HepG2 (cell line): Measurements from ENCODE around the gene MUL1. TPM values are rescaled to one million over a fixed set of nuclear protein-coding genes. Genes with fewer than 3 reads are reported as not detected.

Experiments used
- BORCS8-MEF2B ChIP-seq: sonication (generic); formaldehyde crosslinking; IDR thresholded peaks from 2 replicates; pipeline ENCODE4 v1.8.0; 2022; ENCODE audit warnings: mild to moderate bottlenecking, missing genetic modification reagents
- BRD4 ChIP-seq: sonication (generic); formaldehyde crosslinking; IDR thresholded peaks from 2 replicates; pipeline ENCODE4 v1.4.0; 2020; ENCODE audit warnings: missing genetic modification reagents
- FLYWCH1 ChIP-seq: sonication (generic); formaldehyde crosslinking; IDR thresholded peaks from 2 replicates; pipeline ENCODE4 v1.8.1; 2023; ENCODE audit warnings: mild to moderate bottlenecking, missing genetic modification reagents
- FOSL1 ChIP-seq: sonication (generic); formaldehyde crosslinking; IDR thresholded peaks from 2 replicates; pipeline ENCODE4 v1.9.0; 2021; ENCODE audit warnings: missing genetic modification reagents, borderline replicate concordance
- HDAC1 ChIP-seq: sonication (generic); formaldehyde crosslinking; IDR thresholded peaks from 2 replicates; pipeline ENCODE4 v1.5.1; 2020; ENCODE audit warnings: mild to moderate bottlenecking, missing genetic modification reagents
- ISX ChIP-seq: sonication (generic); formaldehyde crosslinking; conservative IDR thresholded peaks from 2 replicates; pipeline ENCODE4 v1.5.0; 2020; ENCODE audit warnings: missing genetic modification reagents
- JUN ChIP-seq: sonication (generic); formaldehyde crosslinking; IDR thresholded peaks from 2 replicates; pipeline ENCODE4 v1.4.0; 2020; ENCODE audit warnings: mild to moderate bottlenecking, missing genetic modification reagents
- KDM3A ChIP-seq: IDR thresholded peaks from 2 replicates; pipeline ENCODE4 v1.6.1; 2018; ENCODE audit warnings: low read depth, missing compliant biosample characterization
- NFKBIZ ChIP-seq: IDR thresholded peaks from 2 replicates; pipeline ENCODE4 v1.6.1; 2018; ENCODE audit warnings: missing genetic modification reagents, missing compliant biosample characterization
- PAF1 ChIP-seq: IDR thresholded peaks from 2 replicates; pipeline ENCODE4 v1.6.1; 2016; ENCODE audit warnings: missing genetic modification reagents, missing compliant biosample characterization
- PCBP1 ChIP-seq: fragments of 200-400 bp; formaldehyde crosslinking; IDR thresholded peaks from 2 replicates; pipeline ENCODE4 v1.6.1; 2017; ENCODE audit warnings: mild to moderate bottlenecking, low read depth, low read length, borderline replicate concordance
- PHB2 ChIP-seq: fragments of 450-650 bp; IDR thresholded peaks from 2 replicates; pipeline ENCODE4 v1.6.1; 2018; ENCODE audit not compliant: partially characterized antibody
- PHF8 ChIP-seq: sonication (generic); formaldehyde crosslinking; IDR thresholded peaks from 2 replicates; pipeline ENCODE4 v1.5.0; 2020; ENCODE audit warnings: missing genetic modification reagents
- RFX5 ChIP-seq: IDR thresholded peaks from 2 replicates; pipeline ENCODE4 v1.6.1; 2011; ENCODE audit warnings: low read depth, low read length, improper control_type of control experiment
- SETDB1 ChIP-seq: sonication (generic); formaldehyde crosslinking; IDR thresholded peaks from 2 replicates; pipeline ENCODE4 v1.5.1; 2020; ENCODE audit warnings: missing genetic modification reagents, mild to moderate bottlenecking, borderline replicate concordance
- TEAD2 ChIP-seq: sonication (generic); formaldehyde crosslinking; IDR thresholded peaks from 2 replicates; pipeline ENCODE4 v1.9.0; 2021; ENCODE audit warnings: missing genetic modification reagents
- XBP1 ChIP-seq: sonication (generic); formaldehyde crosslinking; IDR thresholded peaks from 2 replicates; pipeline ENCODE4 v1.5.0; 2020; ENCODE audit warnings: missing genetic modification reagents
- ZFP36L2 ChIP-seq: sonication (generic); formaldehyde crosslinking; IDR thresholded peaks from 2 replicates; pipeline ENCODE4 v1.4.0; 2020; ENCODE audit warnings: missing genetic modification reagents
- ZKSCAN5 ChIP-seq: sonication (generic); formaldehyde crosslinking; IDR thresholded peaks from 2 replicates; pipeline ENCODE4 v1.5.1; 2020; ENCODE audit warnings: mild to moderate bottlenecking, missing genetic modification reagents
- ZMYM2 ChIP-seq: sonication (generic); formaldehyde crosslinking; IDR thresholded peaks from 2 replicates; pipeline ENCODE4 v1.8.0; 2022; ENCODE audit warnings: mild to moderate bottlenecking, missing genetic modification reagents
- ZNF263 ChIP-seq: sonication (generic); formaldehyde crosslinking; IDR thresholded peaks from 2 replicates; pipeline ENCODE4 v1.4.0; 2020; ENCODE audit warnings: missing genetic modification reagents
- ZNF264 ChIP-seq: sonication (generic); formaldehyde crosslinking; IDR thresholded peaks from 2 replicates; pipeline ENCODE4 v1.4.0; 2020; ENCODE audit warnings: missing genetic modification reagents
- ZNF543 ChIP-seq: sonication (generic); formaldehyde crosslinking; IDR thresholded peaks from 2 replicates; pipeline ENCODE4 v1.4.0; 2020; ENCODE audit warnings: mild to moderate bottlenecking, missing genetic modification reagents
- ZNF782 ChIP-seq: sonication (generic); formaldehyde crosslinking; IDR thresholded peaks from 2 replicates; pipeline ENCODE4 v1.4.0; 2020; ENCODE audit warnings: missing genetic modification reagents, mild to moderate bottlenecking, borderline replicate concordance
- ZNF841 ChIP-seq: sonication (generic); formaldehyde crosslinking; IDR thresholded peaks from 2 replicates; pipeline ENCODE4 v1.8.1; 2023; ENCODE audit warnings: missing genetic modification reagents, borderline replicate concordance
- polyA plus RNA-seq, 8 experiments: library from polyadenylated mRNA; depleted of rRNA in 3 of 8; stranded (reverse) in 7 of 8; unstranded in 1 of 8; fragments of >200 nt; fragmentation: Illumina TruSeq in 4 of 8; extraction: Trizol in 4 of 8; gene quantifications; 2 replicates each; pipeline versions ENCODE4 v1.2.1 to v1.2.3, GENCODE V29; 2011 to 2016; ENCODE audit warnings: low read depth in 4 of 8, missing spikeins in 1 of 8, mixed read lengths in 1 of 8; ENCODE audit not compliant: insufficient read depth in 1 of 8
- total RNA-seq, 5 experiments: library from RNA; depleted of rRNA; stranded (reverse); fragments of >200 nt; fragmentation: Illumina TruSeq; extraction: Trizol; gene quantifications; 2 replicates each; pipeline ENCODE4 v1.2.3, GENCODE V29; 2016; ENCODE audit warnings: low read depth in 1 of 5
- TF ChIP-seq, protein P1 (sequence below): sonication (generic); formaldehyde crosslinking; IDR thresholded peaks from 2 replicates; pipeline ENCODE4 v1.4.0; 2020; ENCODE audit warnings: mild to moderate bottlenecking, missing genetic modification reagents
- TF ChIP-seq, protein P2 (sequence below), 2 experiments: IDR thresholded peaks; 2 replicates each; pipeline ENCODE4 v1.6.1; 2011 to 2012; ENCODE audit warnings: low read length in 2 of 2, borderline replicate concordance in 1 of 2, low read depth in 1 of 2, mild to moderate bottlenecking in 1 of 2, moderate library complexity in 1 of 2

MUL1 gene
- total and polyA plus RNA-seq, 2 of the 13 experiments (the other 11 are each of a cell fraction or from before 2014, with no cell fraction given): 21.5 to 26.5 TPM

DNA sequence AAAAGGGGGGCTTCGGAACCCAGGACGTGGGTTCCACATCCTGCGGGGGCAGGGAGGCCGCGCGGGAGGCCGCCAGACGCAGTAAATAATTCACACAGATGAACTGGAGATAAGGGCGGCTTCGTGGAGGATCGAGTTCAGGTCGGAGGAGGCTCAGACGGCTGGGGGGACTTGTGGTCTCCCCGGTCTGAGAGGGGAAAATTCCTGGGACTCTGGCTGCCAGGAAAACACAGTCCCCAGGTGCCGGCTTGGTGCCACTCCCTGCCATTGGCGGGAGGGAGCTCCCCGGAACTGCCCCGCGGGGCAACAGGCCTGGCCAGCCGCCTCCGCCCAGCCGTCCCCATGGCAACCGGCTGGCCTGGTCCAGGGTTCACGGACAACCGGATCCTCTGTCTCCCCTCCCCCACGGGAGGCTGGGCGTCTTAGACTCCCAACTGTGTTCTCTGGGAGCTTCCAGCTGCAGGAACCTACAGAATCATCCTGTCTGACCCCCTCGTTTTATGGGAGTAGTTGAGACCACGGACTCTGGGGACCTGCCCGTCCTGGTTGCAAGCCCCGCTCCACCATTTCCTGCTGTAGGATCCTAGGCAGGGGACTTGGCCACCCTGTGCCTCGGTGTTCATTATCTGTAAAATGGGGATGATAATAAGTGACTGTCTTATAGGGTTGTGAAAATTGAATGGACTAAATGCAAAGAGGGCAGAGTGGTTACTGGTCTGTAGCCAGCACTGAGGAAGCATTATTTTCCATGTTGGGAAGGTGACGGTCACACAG is 31.5 kb downstream of the MUL1 start (continued):
- TF ChIP-seq FOSL1 (CRISPR knock-in tag) (no peak), HDAC1 (CRISPR knock-in tag) (peak; percentile 92), FLYWCH1 (CRISPR knock-in tag) (no peak), XBP1 (no peak), ZNF264 (CRISPR knock-in tag) (peak; percentile 39; the same call in 1 of the 2 replicates), PHB2 (no peak), RFX5 (peak; percentile 43; the same call in 1 of the 2 replicates), ZNF782 (CRISPR knock-in tag) (0 out of 2 replicates have a peak, but pooled peaks have one; percentile 46), PHF8 (no peak), PCBP1 (peak; percentile 64; the same call in 1 of the 2 replicates), PAF1 (CRISPR knock-in tag) (no peak), ZNF263 (CRISPR knock-in tag) (peak; percentile 63; the same call in 1 of the 2 replicates), BORCS8-MEF2B (CRISPR knock-in tag) (0 out of 2 replicates have a peak, but pooled peaks have one; percentile 8), ZFP36L2 (CRISPR knock-in tag) (no peak), ZNF543 (CRISPR knock-in tag) (no peak), BRD4 (peak; percentile 12; the same call in 1 of the 2 replicates), NFKBIZ (CRISPR knock-in tag) (peak; percentile 68; the same call in 1 of the 2 replicates), SETDB1 (no peak), TEAD2 (CRISPR knock-in tag) (no peak), ZKSCAN5 (CRISPR knock-in tag) (no peak), ZNF841 (CRISPR knock-in tag) (no peak), KDM3A (CRISPR knock-in tag) (peak; percentile 88; the same call in 1 of the 2 replicates), JUN (no peak), ZMYM2 (peak; percentile 90), ISX (no peak)
- TF ChIP-seq, protein P1, sequence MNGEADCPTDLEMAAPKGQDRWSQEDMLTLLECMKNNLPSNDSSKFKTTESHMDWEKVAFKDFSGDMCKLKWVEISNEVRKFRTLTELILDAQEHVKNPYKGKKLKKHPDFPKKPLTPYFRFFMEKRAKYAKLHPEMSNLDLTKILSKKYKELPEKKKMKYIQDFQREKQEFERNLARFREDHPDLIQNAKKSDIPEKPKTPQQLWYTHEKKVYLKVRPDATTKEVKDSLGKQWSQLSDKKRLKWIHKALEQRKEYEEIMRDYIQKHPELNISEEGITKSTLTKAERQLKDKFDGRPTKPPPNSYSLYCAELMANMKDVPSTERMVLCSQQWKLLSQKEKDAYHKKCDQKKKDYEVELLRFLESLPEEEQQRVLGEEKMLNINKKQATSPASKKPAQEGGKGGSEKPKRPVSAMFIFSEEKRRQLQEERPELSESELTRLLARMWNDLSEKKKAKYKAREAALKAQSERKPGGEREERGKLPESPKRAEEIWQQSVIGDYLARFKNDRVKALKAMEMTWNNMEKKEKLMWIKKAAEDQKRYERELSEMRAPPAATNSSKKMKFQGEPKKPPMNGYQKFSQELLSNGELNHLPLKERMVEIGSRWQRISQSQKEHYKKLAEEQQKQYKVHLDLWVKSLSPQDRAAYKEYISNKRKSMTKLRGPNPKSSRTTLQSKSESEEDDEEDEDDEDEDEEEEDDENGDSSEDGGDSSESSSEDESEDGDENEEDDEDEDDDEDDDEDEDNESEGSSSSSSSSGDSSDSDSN (CRISPR knock-in tag): peak; percentile 97
- TF ChIP-seq, protein P2, sequence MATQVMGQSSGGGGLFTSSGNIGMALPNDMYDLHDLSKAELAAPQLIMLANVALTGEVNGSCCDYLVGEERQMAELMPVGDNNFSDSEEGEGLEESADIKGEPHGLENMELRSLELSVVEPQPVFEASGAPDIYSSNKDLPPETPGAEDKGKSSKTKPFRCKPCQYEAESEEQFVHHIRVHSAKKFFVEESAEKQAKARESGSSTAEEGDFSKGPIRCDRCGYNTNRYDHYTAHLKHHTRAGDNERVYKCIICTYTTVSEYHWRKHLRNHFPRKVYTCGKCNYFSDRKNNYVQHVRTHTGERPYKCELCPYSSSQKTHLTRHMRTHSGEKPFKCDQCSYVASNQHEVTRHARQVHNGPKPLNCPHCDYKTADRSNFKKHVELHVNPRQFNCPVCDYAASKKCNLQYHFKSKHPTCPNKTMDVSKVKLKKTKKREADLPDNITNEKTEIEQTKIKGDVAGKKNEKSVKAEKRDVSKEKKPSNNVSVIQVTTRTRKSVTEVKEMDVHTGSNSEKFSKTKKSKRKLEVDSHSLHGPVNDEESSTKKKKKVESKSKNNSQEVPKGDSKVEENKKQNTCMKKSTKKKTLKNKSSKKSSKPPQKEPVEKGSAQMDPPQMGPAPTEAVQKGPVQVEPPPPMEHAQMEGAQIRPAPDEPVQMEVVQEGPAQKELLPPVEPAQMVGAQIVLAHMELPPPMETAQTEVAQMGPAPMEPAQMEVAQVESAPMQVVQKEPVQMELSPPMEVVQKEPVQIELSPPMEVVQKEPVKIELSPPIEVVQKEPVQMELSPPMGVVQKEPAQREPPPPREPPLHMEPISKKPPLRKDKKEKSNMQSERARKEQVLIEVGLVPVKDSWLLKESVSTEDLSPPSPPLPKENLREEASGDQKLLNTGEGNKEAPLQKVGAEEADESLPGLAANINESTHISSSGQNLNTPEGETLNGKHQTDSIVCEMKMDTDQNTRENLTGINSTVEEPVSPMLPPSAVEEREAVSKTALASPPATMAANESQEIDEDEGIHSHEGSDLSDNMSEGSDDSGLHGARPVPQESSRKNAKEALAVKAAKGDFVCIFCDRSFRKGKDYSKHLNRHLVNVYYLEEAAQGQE (IDR thresholded peaks at IDR 0.05; ENCODE audit: borderline replicate concordance in 1 of 2, low read depth in 1 of 2, low read length in 2 of 2): peak in 1 of 2 experiments; percentile 26; a peak in 1 of 4 replicates
